Measurements from ENCODE around the gene RACK1. TPM values are rescaled to one million over a fixed set of nuclear protein-coding genes. Genes with fewer than 3 reads are reported as not detected.

RACK1 gene
- total and polyA plus RNA-seq, 2 of the 13 experiments (the other 11 are each of a cell fraction or from before 2014, with no cell fraction given), result 2,514 to 6,141 TPM

DNA sequence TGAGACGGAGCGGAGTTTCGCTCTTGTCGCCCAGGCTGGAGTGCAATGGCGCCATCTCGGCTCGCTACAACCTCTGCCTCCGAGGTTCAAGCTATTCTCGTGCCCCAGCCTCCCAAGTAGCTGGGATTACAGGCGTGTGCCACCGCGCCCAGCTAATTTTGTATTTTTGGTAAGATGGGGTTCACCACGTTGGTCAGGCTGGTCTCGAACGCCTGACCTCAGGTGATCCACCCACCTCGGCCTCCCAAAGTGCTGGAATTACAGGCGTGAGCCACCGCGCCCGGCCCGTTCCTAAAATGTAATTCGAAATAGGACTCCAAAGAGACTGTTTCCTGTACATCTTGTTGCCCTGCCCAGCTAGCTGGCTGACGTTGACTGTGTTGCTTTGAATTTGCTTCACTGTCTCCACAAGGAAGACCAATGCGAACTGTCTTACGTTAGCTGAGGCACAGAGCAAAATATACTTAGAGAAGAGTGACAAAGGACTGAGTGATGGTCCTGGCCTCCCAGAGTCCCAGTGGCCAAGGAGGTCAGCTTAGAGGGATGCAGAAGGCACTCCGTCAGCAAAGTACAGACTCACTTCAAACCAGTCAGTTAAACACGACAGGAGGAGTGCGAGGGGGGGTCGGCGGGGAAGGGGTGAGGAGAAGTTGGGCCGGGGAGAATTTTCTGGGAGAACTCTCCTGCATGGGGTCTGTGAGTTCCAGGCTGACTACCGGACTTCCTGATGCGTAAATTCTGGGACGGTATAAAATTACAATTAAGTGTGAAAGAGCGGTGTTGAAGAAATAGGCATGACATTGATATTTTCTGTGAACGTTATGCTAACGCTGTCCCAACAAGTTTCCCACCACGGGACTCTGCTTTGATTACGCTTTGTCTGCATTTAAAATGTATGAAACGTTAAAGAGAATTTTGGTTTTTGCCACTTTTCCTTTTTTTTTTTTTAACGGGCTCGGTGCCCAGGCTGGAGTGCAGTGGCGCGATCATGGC lies 27.4 kb downstream of the RACK1 start (continued):
- TF ChIP-seq ARID5B (CRISPR knock-in tag; IDR thresholded peaks at IDR 0.05), result 0 out of 2 replicates have a peak, but pooled peaks have one; percentile 18
- no peak for TF ChIP-seq RFXANK (CRISPR knock-in tag; IDR thresholded peaks at IDR 0.05)
- TF ChIP-seq ZNF34 (CRISPR knock-in tag; IDR thresholded peaks at IDR 0.05; ENCODE audit: borderline replicate concordance), result no peak
- no peak for TF ChIP-seq TRIM24 (CRISPR knock-in tag; IDR thresholded peaks at IDR 0.05)
- peak; percentile 76; the same call in 1 of the 2 replicates for TF ChIP-seq ZMYM3 (CRISPR knock-in tag; IDR thresholded peaks at IDR 0.05)
- TF ChIP-seq IKZF5 (CRISPR knock-in tag; IDR thresholded peaks at IDR 0.05), result no peak
- no peak for TF ChIP-seq NFE2L2 (IDR thresholded peaks at IDR 0.05; ENCODE audit: low read length)
- TF ChIP-seq ZNF589 (CRISPR knock-in tag; conservative IDR thresholded peaks at IDR 0.05), result no peak
- TF ChIP-seq, protein P1, sequence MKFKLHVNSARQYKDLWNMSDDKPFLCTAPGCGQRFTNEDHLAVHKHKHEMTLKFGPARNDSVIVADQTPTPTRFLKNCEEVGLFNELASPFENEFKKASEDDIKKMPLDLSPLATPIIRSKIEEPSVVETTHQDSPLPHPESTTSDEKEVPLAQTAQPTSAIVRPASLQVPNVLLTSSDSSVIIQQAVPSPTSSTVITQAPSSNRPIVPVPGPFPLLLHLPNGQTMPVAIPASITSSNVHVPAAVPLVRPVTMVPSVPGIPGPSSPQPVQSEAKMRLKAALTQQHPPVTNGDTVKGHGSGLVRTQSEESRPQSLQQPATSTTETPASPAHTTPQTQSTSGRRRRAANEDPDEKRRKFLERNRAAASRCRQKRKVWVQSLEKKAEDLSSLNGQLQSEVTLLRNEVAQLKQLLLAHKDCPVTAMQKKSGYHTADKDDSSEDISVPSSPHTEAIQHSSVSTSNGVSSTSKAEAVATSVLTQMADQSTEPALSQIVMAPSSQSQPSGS (CRISPR knock-in tag; IDR thresholded peaks at IDR 0.05), result no peak
- no peak for TF ChIP-seq ZNF883 (CRISPR knock-in tag; IDR thresholded peaks at IDR 0.05; ENCODE audit: not compliant biosample characterization)
- TF ChIP-seq ZNF530 (CRISPR knock-in tag; IDR thresholded peaks at IDR 0.05; ENCODE audit: low read depth), result no peak
- no peak for TF ChIP-seq ZNF580 (CRISPR knock-in tag; IDR thresholded peaks at IDR 0.05; ENCODE audit: borderline replicate concordance, low read depth)
- TF ChIP-seq, protein P2, sequence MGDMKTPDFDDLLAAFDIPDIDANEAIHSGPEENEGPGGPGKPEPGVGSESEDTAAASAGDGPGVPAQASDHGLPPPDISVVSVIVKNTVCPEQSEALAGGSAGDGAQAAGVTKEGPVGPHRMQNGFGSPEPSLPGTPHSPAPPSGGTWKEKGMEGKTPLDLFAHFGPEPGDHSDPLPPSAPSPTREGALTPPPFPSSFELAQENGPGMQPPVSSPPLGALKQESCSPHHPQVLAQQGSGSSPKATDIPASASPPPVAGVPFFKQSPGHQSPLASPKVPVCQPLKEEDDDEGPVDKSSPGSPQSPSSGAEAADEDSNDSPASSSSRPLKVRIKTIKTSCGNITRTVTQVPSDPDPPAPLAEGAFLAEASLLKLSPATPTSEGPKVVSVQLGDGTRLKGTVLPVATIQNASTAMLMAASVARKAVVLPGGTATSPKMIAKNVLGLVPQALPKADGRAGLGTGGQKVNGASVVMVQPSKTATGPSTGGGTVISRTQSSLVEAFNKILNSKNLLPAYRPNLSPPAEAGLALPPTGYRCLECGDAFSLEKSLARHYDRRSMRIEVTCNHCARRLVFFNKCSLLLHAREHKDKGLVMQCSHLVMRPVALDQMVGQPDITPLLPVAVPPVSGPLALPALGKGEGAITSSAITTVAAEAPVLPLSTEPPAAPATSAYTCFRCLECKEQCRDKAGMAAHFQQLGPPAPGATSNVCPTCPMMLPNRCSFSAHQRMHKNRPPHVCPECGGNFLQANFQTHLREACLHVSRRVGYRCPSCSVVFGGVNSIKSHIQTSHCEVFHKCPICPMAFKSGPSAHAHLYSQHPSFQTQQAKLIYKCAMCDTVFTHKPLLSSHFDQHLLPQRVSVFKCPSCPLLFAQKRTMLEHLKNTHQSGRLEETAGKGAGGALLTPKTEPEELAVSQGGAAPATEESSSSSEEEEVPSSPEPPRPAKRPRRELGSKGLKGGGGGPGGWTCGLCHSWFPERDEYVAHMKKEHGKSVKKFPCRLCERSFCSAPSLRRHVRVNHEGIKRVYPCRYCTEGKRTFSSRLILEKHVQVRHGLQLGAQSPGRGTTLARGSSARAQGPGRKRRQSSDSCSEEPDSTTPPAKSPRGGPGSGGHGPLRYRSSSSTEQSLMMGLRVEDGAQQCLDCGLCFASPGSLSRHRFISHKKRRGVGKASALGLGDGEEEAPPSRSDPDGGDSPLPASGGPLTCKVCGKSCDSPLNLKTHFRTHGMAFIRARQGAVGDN (CRISPR knock-in tag; IDR thresholded peaks at IDR 0.05), result 0 out of 2 replicates have a peak, but pooled peaks have one; percentile 22
- no peak for TF ChIP-seq ARHGAP35 (CRISPR knock-in tag; IDR thresholded peaks at IDR 0.05; ENCODE audit: borderline replicate concordance)
- no peak for TF ChIP-seq NAIF1 (CRISPR knock-in tag; IDR thresholded peaks at IDR 0.05; ENCODE audit: borderline replicate concordance)
- TF ChIP-seq KLF16 (CRISPR knock-in tag; IDR thresholded peaks at IDR 0.05), result no peak
- TF ChIP-seq SMARCE1 (IDR thresholded peaks at IDR 0.05; ENCODE audit: borderline replicate concordance), result no peak

Measured in HepG2 (cell line).